CD4-positive, alpha-beta T cell treated with Interleukin-15 for 1 hour (primary cell): ENCODE data around the gene DAGLA.
"Not testable (repeated sequence)": the region's sequence is repeated elsewhere in the genome, so short reads cannot be mapped to it uniquely, and the experiment has no call there.

Source experiments
- DNase-seq: peaks from one replicate; pipeline ENCODE4 v3.0.0-alpha.2; 2020

The DAGLA gene

DNA sequence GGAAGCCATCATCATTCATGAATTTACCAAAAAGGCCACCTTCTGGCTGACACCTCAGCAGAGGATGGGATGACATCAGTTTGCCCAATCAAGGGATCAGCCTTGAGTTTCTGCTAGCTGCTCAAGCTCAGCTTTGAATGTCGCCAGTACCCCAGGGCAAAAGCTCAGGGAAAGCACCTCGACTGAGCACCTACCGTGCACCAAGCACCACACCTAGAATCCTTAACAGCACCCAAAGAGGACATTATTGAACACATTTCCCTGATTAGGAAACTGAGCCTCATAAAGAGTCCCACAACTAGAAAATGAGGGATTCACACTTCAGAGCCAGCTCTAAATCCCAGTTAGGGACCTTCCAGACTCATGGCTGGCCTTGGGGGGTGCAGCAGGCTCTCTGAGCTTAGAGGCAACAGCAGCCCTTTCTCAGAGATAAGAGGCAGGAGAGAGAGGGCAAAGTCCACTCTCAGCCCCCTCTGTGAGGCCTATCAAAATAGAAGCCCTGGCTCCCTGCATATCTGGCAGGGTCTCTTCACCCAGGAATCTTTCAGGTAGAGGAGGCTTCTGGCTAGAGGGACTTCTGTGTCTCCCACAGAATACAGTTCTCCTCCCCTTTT is 13.4 kb upstream of the DAGLA start:
- DNase-seq, result no peak

DNA sequence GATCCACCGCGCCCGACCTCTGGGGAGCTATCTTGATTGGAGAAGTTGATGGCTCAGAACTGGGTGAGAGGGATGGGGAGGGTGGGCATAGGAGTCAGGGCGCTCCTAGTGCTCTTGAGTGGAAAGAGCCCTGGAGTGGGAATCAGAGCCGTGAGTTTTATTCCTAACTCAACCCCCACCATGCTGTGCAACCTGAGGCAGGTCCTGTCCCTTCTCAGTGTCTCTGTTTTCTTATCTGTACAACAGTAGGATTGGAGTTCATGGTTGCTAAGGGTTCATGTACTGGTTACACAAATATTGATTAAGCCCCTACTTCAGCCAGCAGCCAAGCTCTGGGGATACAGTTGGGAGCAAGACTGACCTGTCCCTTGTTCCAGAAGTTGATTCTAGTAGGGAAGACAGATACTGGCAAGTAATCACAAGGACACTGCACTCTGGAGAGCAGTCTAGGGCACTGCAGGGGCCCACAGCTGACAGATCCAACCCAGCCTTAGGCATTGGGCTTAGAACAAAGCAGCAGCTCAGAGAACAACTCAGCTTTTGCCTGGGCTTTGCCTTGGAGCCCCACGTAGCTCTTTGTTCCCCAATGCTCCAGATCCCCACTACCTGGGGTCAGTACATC is 12.4 kb upstream of the DAGLA start:
- no peak for DNase-seq

DNA sequence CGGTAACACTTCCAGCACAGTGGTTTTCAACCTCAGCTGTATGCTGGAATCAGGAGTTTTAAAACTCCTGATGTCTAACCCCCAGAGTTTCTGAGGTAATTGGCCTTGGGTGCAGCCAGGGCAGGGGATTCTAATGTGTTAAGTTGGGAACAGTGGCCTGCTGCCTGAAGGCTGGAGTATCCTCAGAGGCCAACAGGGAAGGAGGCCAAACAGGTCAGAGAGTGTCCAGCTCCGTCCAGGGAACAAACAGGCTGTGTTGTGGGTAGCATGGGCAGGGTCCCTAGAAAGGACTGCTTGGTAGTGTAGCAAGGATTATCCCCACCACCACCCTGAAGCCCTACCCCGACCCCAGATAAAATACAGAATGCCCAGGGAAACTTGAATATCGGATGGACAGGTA is 10.8 kb upstream of the DAGLA start:
- no peak for DNase-seq

DNA sequence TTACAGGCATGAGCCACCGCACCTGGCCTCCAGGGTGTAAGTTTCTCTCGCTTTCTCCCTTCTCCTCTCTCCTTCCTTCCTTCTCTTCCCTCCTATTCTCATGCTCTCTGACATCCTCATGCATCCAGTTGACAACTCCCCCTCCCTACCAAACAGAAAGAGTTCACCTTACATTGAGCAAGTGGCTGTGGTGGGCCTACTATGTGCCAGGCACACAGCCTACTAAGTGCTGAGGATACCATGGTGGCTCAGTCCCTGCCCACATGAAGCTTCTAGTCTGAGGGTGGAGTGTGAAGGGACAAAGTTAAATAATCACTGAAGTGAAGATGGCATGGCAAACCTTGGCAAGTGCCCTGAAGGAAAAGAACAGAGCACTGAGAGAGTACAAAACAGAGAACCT is 9.6 kb upstream of the DAGLA start:
- no peak for DNase-seq

DNA sequence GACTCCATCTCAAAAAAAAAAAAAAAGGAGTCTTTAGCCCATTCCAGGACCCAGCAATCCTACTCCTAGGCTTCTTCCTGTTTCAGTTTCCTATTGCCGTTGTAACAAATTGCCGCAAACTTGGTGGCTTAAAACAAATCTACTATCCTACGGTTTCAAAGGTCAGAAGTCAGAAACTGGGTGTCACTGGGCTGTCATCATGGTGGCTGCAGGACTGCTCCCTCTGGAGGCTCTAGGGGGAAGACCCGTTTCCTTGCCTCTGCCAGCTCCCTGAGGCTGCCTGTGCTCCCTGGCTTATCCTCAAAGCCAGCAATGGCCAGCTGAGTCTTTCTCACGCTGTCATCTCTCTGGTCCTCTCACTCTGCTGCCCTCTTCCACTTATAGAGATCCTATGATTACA is 8.7 kb upstream of the DAGLA start:
- peak; percentile 37 for DNase-seq

DNA sequence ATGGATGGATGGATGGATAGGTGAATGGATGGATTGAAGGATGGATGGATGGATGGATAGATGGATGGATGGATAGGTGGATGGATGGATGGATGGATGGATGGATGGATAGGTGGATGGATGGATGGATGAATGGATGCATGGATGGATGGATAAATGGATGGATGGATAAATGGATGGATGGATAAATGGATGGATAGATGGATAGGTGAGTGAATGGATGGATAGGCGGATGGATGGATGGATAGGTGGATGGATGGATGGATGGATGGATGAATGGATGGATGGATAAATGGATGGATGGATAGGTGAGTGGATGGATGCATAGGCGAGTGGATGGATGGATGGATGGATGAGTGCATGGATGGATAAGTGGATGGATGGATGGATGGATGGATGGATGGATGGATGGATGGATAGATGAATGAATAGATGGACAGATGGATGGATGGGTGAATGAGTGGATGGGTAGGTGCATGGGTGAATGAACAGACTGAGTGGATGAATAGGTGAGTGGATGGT is 6.2 kb upstream of the DAGLA start:
- DNase-seq, result not testable (repeated sequence)

DNA sequence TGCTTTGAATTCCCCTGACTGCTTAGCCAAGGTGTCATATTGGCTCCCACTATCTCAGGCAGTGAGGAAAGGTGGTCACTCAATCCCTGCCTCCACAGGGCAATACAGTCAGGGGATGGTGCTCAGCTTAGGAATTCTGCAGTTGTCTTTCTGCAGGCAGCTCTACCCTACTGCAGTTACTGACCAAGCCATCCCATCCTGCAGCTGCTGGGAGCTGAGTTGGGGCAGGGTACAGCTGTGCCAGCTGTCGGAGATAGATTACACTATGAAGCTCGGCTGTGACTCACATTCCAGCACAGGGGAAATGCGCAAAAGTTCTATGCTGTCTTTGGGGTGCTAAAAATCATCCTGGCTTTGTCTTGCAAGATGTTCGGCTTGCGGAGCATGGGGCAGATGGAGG is 4.4 kb upstream of the DAGLA start:
- no peak for DNase-seq

DNA sequence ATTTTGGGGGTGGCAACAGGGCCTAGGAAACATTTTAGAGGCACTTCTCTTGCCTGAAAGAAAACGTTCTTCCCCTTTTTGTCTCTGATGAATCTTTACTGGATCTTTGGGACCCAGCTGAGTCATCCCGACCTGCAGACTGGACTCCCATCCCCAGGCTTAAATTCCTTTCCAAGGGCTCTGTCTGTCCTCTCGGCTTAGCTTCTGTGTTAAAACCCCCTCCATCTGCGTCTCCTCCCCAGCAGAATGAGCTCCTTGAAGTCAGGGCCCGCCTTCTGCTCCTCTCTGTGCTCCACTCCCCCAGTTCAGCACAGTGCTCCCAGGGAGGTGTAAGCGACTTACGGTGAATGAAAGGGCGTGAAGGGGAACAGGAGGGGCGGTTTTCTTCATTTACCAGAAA is 895 bp upstream of the DAGLA start:
- no peak for DNase-seq

DNA sequence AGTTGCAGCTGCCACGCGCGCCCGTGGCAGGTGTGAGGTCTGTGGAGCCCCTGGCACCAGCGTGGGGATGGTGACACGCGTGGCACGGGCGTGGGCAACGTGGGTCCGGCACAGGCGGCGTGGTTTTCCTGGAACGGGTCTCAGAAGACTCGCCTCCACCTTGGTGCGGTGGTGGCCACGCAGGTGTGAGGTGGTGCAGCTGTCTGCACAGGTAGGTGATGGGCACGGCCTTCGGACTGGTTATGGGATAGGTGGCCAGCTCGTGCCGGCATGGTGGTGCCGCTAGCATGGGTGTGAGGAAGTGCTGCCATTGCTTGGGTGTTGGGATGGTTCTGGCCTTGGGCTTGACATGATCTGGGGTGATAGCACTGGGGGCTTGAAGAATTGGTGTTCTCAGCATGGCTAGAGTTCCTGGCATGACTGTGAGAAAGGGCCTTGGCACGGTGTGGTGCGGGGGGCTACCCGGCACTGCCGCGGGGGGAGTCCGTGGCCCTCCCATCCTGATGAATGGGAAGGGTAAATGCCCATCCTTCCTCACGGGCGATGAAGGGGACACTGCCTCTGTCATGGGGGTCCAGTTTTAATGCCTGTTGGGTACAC is 531 bp downstream of the DAGLA start:
- DNase-seq, result no peak

DNA sequence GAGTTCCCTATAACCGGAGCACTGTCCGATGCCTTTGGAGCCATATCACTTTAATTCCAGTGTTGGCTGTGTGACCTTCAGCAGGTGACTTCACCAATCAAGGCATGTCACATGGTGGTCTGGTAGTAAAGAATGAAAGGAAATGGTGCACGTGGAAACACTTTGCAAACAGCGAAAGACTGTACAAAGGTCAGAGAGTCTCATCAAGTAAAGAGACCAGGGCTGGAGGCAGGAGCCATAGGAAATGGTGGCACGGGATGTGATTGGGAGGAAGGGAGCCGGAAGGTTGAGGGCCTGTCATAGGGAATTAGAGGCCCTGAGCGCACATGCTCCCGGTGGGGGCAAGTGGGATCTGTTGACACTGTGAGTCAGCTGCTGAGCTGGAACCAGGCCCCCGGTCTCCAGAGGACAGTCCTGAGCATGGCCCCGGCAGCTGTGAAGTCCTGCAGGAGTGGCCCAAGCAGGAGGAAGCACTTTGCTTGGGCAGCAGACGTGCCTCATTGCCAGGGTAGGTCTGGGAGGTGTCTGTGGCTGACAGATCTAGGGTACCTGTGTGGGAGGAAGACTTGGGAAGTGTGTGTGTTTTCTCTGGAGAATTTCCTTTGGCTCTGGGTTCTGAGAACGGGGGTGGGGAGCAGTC is 2.0 kb downstream of the DAGLA start:
- DNase-seq, result no peak

DNA sequence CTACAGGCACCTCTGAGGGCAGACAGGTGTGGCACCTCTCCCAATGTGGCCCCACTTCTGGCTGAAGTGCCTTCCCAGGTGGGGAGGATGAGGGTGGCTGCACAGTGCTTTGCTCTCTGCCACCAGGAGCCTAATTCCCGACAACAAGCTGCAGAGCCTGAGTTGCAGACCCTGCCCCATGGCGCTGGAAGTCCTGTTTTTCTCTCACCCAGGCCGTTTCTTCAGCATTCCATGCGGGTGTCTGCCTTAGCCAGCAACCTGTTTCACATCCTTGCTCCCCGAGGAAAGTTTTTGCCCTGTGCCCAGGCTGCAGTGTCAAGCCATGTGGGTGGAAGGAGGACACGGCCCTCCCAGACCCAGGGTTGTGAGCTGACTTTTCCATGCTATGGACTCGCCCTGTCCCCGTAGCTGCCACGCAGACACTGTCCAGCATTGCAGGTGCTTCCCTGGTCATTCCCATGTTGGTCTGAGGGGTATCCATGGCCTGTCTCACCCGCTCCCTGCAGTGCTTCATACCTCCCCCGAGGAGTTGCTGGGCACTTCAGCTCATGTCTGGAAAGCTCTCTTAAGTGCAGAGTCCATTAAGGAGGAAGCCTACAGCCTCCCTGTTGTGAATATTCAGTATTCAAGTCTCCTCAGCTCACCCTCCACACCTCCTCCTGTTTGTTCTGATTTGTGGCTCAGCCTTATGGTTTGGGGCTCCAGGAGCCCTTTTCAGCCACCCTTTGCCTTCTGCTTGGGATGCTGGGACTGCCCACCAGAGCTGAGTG is 2.9 kb downstream of the DAGLA start:
- DNase-seq, result no peak

DNA sequence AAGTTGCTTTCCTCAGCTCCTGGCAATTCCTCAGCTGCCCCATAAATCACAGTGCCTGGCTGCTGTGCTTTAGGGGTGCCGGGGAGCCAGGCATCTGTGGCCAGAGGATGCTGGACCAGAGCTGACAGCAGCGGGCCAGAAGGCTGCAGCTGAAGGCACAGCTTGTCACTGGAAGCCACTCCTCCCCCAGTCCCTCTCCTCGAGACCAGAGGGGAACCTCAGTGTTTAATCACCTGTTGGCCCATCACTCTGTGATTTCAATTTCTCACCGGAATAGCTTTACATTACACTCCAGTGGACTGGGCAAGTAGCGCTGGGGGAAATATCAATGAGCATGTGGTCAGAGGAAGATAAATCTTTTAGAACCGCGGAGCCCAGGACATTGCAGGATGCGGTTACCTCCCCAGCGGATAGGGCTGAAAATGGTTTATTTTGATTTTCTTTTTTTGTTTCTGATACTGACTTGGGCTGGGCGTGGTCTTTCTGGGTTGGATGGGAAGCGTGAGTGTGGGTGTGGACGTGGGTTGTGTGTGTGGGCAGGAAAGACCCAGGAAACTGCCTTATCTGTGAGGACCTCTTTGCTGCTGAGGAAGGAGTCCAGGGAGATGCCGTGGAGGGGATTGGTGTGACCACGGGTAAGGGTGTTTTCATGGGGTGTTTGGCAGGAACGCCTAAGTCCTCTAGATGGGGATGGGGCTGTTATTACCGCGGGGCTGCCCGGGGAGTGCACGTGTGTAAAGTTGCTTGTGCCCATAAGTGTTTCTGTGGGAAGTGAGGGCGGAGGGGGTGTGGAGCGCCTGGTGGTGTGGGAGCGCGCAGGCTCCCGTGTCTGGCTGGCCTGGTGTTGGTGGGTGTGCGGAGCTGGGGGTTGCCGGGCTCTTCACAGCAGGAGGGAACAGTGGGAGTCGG is 4.0 kb downstream of the DAGLA start:
- DNase-seq, result no peak

DNA sequence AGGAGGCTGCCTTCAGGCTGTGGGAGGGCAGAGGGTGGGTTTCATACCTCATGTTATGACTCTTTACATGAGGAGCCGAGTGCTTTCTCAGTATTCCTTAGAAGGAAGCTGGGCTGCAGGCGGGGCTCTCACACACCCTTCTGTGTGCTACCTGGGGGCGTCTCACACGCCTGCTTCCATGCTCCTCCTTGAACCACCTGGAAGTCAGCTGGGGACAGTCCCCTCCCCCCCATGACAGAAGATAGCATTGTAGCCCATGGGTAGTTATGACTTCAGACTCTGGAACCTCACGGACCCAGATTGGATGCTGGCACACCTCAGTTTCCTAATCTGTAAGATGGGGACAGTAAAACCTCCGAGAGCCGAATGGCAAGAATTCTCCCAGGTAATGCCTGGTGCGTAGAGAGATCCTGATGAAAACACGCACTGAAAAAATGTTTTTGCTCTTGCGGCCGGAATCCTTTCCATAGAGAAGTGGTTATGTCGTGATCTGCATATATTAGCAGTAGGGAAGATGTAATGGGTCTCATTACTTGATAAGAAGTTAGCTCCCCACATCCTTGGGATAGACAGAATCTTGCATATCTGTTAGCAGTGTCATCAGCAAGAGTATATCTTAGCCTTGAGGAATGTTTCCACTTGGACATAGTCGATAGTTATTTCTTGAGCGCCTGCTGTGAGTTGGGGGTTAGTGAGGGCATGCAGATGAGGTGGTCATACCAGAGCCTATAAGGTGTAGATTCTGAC is 4.9 kb downstream of the DAGLA start:
- DNase-seq, result no peak

DNA sequence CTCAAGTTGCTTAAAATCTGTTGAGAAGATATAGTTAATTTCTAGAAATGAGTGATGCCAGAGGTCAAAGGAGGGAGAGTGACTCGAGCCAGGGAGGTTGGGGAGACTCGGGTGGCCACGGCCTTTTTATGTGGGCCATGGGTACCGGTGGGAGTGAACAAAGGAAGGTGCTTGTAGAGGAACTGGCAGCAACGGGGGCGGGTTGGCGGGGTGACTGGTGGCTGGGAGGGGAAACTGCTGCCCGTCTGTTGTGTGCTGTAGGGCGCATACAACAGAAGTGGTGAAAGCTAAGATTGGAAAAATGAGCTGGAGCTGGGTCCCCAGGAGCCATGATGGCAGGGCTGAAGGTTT is 5.4 kb downstream of the DAGLA start:
- DNase-seq, result no peak

DNA sequence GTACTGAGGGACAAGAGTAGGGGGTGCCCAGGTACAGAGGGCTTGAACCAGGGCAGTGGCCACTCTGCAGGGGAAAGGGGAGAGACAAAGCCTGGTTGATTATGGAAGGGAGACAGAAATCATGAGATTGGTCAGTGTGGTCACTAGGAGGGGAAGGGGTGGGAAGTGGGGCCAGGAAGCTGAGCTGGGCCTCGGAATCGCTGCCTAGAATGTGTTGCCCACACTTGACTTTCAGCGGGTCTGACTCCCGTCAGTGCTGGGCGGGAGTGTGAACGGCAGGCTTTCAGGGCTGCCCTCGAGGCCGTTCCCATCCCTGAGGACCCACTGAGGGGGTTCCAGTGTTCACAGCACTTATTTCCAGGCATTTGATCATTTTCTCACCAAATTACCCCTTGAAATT is 5.9 kb downstream of the DAGLA start:
- DNase-seq, result no peak

DNA sequence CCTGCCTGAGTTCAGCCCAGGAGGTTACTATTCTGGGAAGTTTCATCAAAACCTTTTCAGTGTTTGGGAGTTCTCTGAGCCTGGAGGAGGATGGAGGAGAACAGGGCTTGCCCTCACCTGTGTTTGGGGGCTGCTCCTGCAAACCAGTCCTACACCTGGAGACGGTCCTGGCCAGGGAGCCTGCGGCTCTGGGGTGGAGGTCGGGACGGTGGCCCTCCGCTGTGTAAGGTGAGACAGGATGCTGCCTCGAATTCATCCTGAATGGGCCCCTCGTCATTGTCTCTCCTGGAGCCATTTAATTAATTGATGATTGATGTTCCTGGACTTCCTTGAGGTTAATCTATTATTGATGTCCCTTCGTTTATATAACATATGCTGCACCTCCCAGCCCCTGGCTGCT is 6.3 kb downstream of the DAGLA start:
- no peak for DNase-seq

DNA sequence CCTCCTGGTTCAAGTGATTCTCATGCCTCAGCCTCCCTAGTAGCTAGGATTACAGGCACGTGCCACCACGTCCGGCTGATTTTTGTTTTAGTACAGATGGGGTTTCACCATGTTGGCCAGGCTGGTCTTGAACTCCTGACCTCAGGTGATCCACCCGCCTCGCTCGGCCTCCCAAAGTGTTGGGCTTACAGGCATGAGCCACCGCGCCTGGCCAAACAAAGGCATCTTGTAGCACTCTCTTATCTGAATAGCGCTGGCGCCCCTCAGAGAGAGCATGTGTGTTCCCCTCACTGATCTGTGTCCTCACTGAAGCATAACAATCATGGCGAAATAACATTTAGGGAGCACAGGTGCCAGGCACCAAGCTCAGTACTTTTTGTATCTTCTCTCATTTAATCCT is 7.2 kb downstream of the DAGLA start:
- no peak for DNase-seq

DNA sequence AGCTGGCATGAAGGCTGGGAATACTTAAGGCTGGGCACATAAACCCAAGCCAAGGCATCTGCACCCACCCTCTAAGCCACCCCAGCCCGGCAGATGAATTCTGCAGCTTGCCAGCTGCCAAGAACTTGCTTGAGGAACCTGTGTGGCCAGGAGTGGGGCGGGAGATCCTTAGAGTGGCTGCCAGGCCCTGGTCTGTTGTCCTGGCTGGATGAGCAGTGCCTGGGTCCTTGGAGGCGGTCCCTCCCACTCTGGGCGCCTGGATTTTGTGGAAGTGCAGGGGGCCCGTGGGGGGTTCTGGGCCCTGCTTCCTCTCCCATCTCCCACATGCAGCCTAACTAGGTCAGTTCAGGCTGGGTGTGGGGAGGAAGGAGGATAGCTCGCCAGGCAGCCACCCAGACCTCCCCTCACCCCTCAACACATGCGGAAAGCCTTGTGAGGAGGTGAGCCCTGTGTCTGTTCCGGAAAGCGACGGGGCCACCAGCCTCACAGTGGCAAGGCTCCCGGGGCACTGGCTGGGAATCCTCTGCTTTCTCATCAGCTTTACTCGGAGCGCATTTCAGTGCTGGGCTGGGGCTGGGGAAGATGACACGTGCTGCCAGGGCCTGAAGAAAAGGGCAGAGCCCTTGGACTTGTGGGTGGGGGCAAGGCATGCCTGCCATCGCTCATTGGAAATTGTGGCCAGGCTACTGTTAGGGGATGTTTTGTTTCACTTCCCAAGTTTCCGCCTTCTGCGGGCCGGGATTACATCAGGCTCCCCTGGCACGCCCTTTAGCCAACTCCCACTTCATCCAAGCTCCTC is 8.4 kb downstream of the DAGLA start:
- DNase-seq, result peak; percentile 54

DNA sequence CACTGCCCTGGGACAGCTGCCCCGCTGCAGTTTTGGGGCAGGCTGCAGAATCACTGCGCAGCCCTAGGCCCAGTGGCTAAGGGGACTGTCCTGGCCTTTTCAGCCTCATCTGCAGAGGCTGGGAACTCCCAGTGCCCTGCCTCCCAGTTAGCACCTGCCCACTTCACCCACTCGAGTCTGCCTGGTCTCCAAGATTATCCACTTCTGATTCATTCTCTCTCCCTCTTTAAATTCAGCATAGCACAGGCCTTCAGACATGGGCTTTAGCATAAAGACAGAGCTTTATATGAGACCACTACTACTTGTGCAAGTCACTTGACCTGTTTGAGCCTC is 8.9 kb downstream of the DAGLA start:
- DNase-seq, result no peak

DNA sequence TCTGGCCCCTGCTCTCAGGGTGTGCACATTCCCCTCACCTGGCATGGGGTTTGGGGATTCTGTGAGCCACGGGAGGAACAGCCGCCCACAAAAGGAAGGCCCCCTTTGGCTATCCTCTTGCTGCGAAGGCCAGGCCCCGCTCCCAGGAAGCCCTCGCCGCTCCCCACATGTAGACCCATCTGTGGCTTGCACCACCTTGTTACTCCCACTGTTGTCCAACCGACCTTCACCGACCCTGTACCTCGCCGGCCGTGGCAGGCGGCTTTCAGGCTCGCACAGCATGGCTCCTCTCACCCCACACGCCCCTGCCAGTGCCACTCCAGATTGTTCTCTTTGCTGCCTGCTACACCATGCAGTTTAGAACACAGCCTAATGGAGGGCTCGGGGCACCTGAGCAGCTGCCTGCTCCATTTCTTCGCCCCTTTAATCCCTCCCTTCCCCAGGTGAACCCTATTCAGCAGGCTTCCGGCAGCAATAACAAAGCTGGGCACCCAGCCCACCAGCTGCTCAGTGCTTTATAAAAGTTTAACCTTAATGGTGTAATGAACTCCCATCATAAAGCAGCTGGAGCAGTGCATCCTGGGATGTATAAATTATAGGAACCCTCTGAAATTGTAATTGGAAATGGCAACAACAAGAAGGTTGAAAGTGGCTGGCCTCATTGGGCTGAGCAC is 10.7 kb downstream of the DAGLA start:
- no peak for DNase-seq
